ENCODE measurements around the gene PCYOX1L. TPM values are rescaled to one million over a fixed set of nuclear protein-coding genes. Genes with fewer than 3 reads are reported as not detected.
A peak's percentile ranks its signal among the peaks of the same experiment; 100 is the strongest.
"Not testable (repeated sequence)": the region's sequence is repeated elsewhere in the genome, so short reads cannot be mapped to it uniquely, and the experiment has no call there.

PCYOX1L gene
- total RNA-seq, 2 donors from 2014 or later = 3.3 to 3.9 TPM

- DNase-seq (no peak), ATAC-seq (no peak)
- intact Hi-C loops (cut with DNase I, micrococcal nuclease) = loop anchor here in 1 of 2 donors (10.0 kb wide), 1 partner anchor 56 kb away; no protein-coding TSS in a partner anchor
These were observed 21.4 kb downstream of the PCYOX1L start, which contains the start of gene IL17B for GRCh38 chr5:149379177-149379761. TSS of gene IL17B (minus strand) at chr5:149379292. CDS start at chr5:149379225, 67 bp downstream.

DNA sequence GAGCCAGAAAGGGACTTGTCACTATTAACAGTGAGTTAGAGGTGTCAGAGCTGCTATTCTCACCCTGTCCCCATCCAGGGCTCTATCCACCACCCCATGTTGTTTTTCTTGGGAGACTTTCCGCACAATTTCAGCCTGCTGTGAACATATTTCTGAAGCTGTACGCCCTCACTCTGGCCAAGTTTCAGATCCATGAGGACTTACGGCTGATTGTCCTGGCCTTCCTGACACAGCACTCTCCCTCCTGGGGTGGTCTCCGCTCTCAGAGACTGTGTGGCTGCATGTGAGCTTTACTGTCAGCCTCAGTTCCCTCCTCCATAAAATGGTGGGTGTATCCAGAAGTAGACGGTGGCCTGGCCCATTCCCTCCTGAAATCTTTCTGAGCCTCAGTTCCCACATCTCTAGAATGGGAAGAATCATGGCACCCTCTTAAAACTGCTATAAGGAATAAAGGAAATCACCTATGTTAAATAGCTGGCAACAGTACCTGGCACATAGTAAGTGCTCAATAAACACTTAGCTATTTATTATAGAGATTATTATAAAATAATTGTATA lies 22.1 kb downstream of the PCYOX1L start:
- intact Hi-C loops (cut with DNase I, micrococcal nuclease) = loop anchor here (5.0 to 10.0 kb wide), 3 partner anchors 55 to 187 kb away; no protein-coding TSS in a partner anchor

DNA sequence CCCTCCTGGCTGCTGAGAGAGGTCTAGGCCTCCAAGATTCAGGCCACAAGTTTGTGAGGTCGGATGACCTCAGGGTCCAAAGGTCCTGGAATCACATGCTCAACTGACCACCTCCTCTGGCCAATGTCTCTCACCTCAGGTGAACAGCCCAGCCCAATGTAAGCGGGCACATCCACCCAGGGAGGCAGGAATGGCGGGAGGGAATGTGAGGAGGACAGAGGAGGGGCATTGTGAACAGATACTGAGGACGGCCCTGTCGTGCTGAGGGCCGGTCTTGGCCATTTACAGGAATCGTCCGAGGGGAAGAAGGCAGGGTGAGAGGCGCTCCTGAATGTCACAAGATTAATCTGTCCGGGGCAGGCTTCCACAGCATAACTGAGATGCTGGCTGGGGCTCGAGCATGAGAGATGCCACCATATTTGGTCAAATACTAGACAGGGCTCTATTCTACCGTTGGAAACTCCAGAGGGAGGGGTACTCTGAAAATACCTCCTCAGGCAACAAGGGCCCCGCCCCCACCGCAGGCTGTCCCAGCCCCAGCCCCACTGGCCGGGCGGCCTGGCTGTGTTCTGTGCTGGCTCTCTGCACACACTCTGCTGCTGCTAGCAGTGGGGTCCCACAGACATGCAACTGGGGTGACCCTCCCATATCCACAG lies 22.7 kb downstream of the PCYOX1L start:
- DNase-seq (peak; percentile 30 to 52), ATAC-seq (peak; percentile 13)
- intact Hi-C loops (cut with DNase I, micrococcal nuclease) = loop anchor here (5.0 to 10.0 kb wide), 3 partner anchors 54 to 187 kb away; no protein-coding TSS in a partner anchor

More for the DNA sequence above, 22.1 kb downstream of the PCYOX1L start:
- DNase-seq = no peak
- ATAC-seq = no peak

- intact Hi-C loops (cut with DNase I, micrococcal nuclease) = loop anchor here (5.0 to 10.0 kb wide), 3 partner anchors 53 to 186 kb away; no protein-coding TSS in a partner anchor
- ATAC-seq (peak; percentile 18), DNase-seq (no peak)
These were observed 23.6 kb downstream of the PCYOX1L start for GRCh38 chr5:149381261-149381985.

GRCh38 chr5:149381986-149382338 lies 24.1 kb downstream of the PCYOX1L start:
- intact Hi-C loops (cut with DNase I, micrococcal nuclease) = loop anchor here (5.0 to 10.0 kb wide), 3 partner anchors 53 to 185 kb away; no protein-coding TSS in a partner anchor
- DNase-seq = peak; percentile 72 to 82
- ATAC-seq = peak; percentile 84

- DNase-seq (no peak), ATAC-seq (peak; percentile 34)
- intact Hi-C loops (cut with DNase I, micrococcal nuclease) = loop anchor here (5.0 to 10.0 kb wide), 3 partner anchors 52 to 185 kb away; no protein-coding TSS in a partner anchor
These were observed 24.8 kb downstream of the PCYOX1L start for GRCh38 chr5:149382517-149383220.

- ATAC-seq = peak; percentile 22
- DNase-seq = peak in 1 of 2 donors; percentile 74
- intact Hi-C loops (cut with DNase I, micrococcal nuclease) = loop anchor here (5.0 to 10.0 kb wide), 3 partner anchors 51 to 184 kb away; no protein-coding TSS in a partner anchor
These were observed 25.6 kb downstream of the PCYOX1L start for GRCh38 chr5:149383399-149383798.

GRCh38 chr5:149386166-149386565 lies 28.3 kb downstream of the PCYOX1L start:
- no peak for DNase-seq
- intact Hi-C loops (cut with DNase I, micrococcal nuclease) = loop anchor here in 1 of 2 donors (10.0 kb wide), 2 partner anchors 49 to 179 kb away; no protein-coding TSS in a partner anchor

DNA sequence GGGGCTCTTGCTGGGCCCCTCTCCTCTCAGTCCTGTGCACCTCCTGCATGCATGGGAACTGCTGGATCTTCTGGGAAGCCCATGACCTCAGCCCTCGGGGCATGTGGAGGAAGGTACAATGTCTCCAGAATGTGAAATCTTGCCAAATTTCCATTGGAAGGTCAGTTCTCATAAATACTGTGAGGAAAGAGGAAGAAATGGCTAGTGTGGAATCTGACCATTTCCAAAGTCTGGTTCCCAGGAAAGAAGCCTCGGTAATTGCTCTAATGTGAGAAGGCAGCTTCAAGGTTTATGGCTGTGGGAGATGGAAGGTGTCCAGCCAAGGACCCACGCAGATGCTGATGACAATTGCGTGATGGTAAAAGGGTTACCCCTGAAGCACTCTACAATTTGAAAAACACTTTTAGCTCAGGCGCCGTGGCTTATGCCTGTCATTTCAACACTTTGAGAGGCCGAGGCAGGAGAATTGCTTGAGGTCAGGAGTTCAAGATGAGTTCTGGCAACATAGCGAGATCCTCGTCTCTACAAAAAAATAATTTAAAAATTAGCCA lies 29.3 kb downstream of the PCYOX1L start:
- intact Hi-C loops (cut with DNase I, micrococcal nuclease) = loop anchor here in 1 of 2 donors (10.0 kb wide), 2 partner anchors 48 to 178 kb away; no protein-coding TSS in a partner anchor
- no peak for ATAC-seq
- DNase-seq = no peak

More at GRCh38 chr5:149386166-149386565, 28.3 kb downstream of the PCYOX1L start:
- ATAC-seq = no peak

DNA sequence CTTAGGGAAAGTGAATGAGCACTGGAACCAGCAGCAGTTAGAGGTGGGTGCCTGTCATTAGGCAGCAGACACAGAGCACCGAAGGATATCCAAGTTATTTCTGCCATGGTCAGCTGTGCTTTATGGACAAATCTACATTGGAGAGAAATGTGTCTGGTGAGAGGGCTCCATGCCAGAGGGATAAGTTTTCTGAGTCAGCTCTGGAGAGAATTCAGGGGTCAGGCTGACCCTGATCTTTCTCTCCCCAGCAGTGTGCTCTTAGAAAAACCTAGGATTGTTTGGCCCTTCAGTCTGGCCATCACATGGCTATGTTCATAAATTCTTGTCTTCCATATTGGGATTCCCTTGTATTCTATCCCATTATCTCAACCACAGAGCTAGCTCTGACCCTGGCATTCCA lies 30.1 kb downstream of the PCYOX1L start:
- intact Hi-C loops (cut with DNase I, micrococcal nuclease) = loop anchor here in 1 of 2 donors (10.0 kb wide), 2 partner anchors 47 to 177 kb away; no protein-coding TSS in a partner anchor
- ATAC-seq = no peak

DNA sequence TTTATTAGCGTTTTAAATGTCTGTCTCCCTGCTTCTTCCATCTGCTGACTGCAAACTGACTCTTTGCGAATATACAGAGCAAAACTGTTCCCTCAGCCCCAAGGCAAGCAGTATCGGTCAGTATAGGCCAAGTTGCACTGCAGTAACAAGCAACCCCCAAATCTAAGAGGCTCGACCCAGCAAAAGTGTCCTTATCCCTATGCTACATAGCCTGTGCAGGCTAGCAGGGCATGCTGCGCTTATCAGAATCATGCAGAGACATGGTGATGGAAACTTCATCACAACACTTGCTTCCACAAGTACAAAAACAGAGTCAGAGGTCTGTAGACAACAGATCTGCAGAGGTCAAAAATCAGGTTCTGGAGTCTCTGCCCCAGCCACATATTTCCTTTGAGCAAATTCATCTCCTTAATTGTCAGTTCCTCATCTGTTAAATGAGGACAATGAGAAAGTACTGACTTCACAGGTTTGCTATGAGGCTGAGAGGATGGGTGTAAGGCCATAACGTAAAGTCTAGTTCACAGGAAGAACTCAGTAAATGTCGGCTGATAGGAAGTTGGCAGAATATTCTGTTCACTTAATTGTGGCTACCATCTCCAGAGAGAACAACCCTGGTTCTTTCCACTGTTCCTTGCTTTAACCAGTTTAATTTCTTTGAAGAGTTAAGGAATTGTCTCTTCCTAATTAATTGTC lies 30.8 kb downstream of the PCYOX1L start:
- intact Hi-C loops (cut with DNase I, micrococcal nuclease) = loop anchor here in 1 of 2 donors (10.0 kb wide), 2 partner anchors 46 to 176 kb away; no protein-coding TSS in a partner anchor
- DNase-seq (no peak), ATAC-seq (no peak)

More for the DNA sequence above, 30.1 kb downstream of the PCYOX1L start:
- no peak for DNase-seq

DNA sequence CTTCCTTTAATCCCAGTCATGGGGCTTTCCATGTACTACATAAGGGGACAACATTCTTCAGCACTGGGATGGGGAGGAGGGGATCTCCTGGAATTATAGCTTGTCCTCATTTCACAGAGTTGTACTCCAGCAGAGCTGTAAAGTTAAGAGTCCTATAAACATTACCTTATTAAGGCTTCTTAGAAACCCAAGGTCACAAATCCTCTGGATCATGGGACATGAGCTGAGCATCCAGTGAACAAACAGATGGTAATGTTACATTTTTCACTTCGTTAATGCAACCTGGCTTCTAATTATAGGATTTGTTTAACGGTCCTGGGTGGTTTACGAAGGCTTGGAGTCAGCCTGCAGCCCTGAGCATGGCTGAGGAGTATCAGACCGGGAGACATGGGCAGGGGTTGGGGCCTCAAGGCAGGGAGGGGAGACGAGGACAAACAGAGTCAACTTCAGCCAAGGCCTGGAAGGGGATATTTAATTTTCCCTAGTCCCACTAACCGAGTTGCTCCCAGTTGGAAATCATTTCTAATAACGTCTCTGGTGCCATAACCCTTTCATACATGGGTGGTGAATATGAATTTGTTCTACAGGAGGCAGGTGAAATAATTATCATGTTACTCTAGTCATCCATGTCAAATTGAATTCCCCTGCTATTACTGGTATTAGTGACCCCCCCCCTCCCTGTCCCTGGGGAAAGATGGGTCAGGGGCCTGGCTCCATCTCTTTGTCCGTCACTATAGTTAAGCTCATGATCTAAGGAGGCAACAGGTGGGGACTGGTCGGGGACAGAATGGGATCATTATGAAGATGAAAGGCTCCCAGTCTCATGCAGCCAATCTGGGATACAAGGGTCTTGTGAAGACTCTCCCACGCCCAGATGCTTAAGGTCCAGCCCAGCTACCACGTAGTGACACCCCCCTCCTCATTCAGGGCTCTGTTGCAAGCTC lies 32.0 kb downstream of the PCYOX1L start:
- DNase-seq (peak in 1 of 2 donors; percentile 54), ATAC-seq (peak; percentile 17)
- intact Hi-C loops (cut with DNase I, micrococcal nuclease) = loop anchor here in 1 of 2 donors (10.0 kb wide), 2 partner anchors 45 to 175 kb away; no protein-coding TSS in a partner anchor

DNA sequence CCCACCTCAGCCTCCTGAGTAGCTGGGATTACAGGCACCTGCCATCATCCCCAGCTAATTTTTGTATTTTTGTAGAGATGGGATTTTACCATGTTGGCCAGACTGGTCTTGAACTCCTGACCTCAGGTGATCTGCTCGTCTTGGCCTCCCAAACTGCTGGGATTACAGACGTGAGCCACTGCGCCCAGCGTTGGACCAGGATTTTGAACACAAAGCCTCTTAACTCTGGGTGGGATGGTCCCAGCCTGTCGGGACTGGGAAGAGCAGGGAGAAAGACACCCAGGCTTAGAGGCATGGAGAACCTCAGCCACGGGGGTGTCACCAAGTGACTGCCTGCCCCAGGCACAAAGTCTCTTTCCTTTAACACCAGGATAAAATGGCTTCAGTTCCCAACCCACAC lies 33.2 kb downstream of the PCYOX1L start:
- not testable (repeated sequence) for ATAC-seq

DNA sequence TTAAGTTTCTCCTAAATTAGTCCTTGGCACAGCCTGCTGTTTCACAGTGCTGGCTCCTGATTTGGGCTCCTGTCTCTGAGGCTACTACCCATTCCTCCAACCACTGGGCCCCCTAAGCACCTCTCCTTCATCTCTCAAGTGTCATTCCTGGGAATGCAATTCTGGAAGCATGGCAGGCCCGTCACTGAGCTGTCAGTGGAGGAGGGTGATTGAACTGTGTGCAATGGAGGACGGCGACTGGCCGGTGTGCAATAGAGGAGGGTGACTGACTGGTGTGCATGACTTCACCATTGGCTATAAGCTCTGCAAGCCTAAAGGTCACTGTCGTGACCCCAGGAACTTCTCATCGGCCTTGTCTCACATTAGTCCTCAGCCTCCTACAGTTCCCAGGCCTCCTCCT lies 33.7 kb downstream of the PCYOX1L start:
- intact Hi-C loops (cut with DNase I, micrococcal nuclease) = no loop called here
- no peak for DNase-seq
- no peak for ATAC-seq

More for the DNA sequence above, 33.2 kb downstream of the PCYOX1L start:
- DNase-seq; intact Hi-C loops (cut with DNase I, micrococcal nuclease): not testable (repeated sequence)

- no peak for DNase-seq
- intact Hi-C loops (cut with DNase I, micrococcal nuclease) = no loop called here
- no peak for ATAC-seq
These were observed 34.9 kb downstream of the PCYOX1L start for GRCh38 chr5:149392718-149393117.

DNA sequence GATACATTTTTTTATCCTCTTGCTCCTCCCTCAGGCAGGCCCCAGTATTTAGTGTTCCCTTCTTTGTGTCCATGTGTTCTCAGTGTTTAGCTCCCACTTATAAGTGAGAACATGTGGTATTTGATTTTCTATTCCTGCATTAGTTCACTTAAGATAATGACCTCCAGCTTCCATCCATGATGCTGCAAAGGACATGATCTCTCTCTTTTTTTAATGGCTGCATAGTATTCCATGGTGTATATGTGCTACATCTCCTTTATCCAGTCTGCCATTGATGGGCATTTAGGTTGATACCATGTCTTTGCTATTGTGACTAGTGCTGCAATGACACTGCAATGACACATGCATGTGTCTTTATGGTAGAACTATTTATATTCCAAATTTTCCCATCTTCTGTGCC lies 37.1 kb downstream of the PCYOX1L start:
- ATAC-seq; DNase-seq; intact Hi-C loops (cut with DNase I, micrococcal nuclease): not testable (repeated sequence)
